NK-92 (cell line): ENCODE data around the gene KNOP1.
"Not testable (repeated sequence)": the region's sequence is repeated elsewhere in the genome, so short reads cannot be mapped to it uniquely, and the experiment has no call there.

Experiments
- DNase-seq: peaks from one replicate; lab custom pipeline; 2025; ENCODE audit not compliant: unreplicated experiment; lab: John Stamatoyannopoulos, UW

Gene KNOP1

GRCh38 chr16:19741354-19741753, 23.3 kb upstream of the KNOP1 start:
- DNase-seq, result no peak

- DNase-seq, result no peak
Observed at GRCh38 chr16:19737306-19738038, 19.4 kb upstream of the KNOP1 start.

GRCh38 chr16:19735074-19735867, 17.2 kb upstream of the KNOP1 start:
- DNase-seq, result no peak

- DNase-seq, result no peak
Observed at GRCh38 chr16:19733551-19733950, 15.5 kb upstream of the KNOP1 start.

- no peak for DNase-seq
Observed at GRCh38 chr16:19728636-19728965, 10.6 kb upstream of the KNOP1 start.

- no peak for DNase-seq
Observed at GRCh38 chr16:19722981-19723380, 5.0 kb upstream of the KNOP1 start.

GRCh38 chr16:19722269-19722952, 4.4 kb upstream of the KNOP1 start:
- DNase-seq, result no peak

- DNase-seq, result no peak
Observed at GRCh38 chr16:19718624-19718965, 568 bp upstream of the KNOP1 start.

GRCh38 chr16:19717314-19717713, 713 bp downstream of the KNOP1 start:
- no peak for DNase-seq

GRCh38 chr16:19716728-19717127, 1.3 kb downstream of the KNOP1 start:
- DNase-seq, result not testable (repeated sequence)

- DNase-seq, result no peak
Observed at GRCh38 chr16:19716183-19716582, 1.8 kb downstream of the KNOP1 start.

GRCh38 chr16:19715566-19715965, 2.5 kb downstream of the KNOP1 start:
- DNase-seq, result no peak

- DNase-seq, result no peak
Observed at GRCh38 chr16:19713697-19714096, 4.3 kb downstream of the KNOP1 start.

- DNase-seq, result no peak
Observed at GRCh38 chr16:19712418-19713058, 5.5 kb downstream of the KNOP1 start.

- DNase-seq, result no peak
Observed at GRCh38 chr16:19711643-19712042, 6.4 kb downstream of the KNOP1 start.

GRCh38 chr16:19710991-19711545, 7.0 kb downstream of the KNOP1 start:
- no peak for DNase-seq

- DNase-seq, result no peak
Observed at GRCh38 chr16:19710191-19710908, 7.7 kb downstream of the KNOP1 start.

- no peak for DNase-seq
Observed at GRCh38 chr16:19709381-19710136, 8.5 kb downstream of the KNOP1 start.

- no peak for DNase-seq
Observed at GRCh38 chr16:19708296-19709205, 9.5 kb downstream of the KNOP1 start.
